ENCODE results near the gene TULP1. TPM values are rescaled to one million over a fixed set of nuclear protein-coding genes. Genes with fewer than 3 reads are reported as not detected.

Gene TULP1
- total and polyA plus RNA-seq, 2 of the 13 experiments (the other 11 are each of a cell fraction or from before 2014, with no cell fraction given): not detected

- TF ChIP-seq ZFP37 (CRISPR knock-in tag; IDR thresholded peaks at IDR 0.05; ENCODE audit: borderline replicate concordance) (peak; percentile 84; the same call in 1 of the 2 replicates), MBNL3 (CRISPR knock-in tag; conservative IDR thresholded peaks at IDR 0.05) (no peak), ZMYM4 (CRISPR knock-in tag; IDR thresholded peaks at IDR 0.05) (peak; percentile 60; the same call in 1 of the 2 replicates), MAF1 (CRISPR knock-in tag; IDR thresholded peaks at IDR 0.05; ENCODE audit: borderline replicate concordance) (0 out of 2 replicates have a peak, but pooled peaks have one; percentile 31), ZNF225 (CRISPR knock-in tag; IDR thresholded peaks at IDR 0.05) (no peak), CREBL2 (CRISPR knock-in tag; IDR thresholded peaks at IDR 0.05; ENCODE audit: borderline replicate concordance) (peak; percentile 85; the same call in 1 of the 2 replicates), ZNF3 (CRISPR knock-in tag; IDR thresholded peaks at IDR 0.05) (no peak; the same call in 1 of the 2 replicates), HBP1 (CRISPR knock-in tag; IDR thresholded peaks at IDR 0.05; ENCODE audit: low read depth) (no peak; the same call in 1 of the 2 replicates), ZNF557 (CRISPR knock-in tag; IDR thresholded peaks at IDR 0.05) (peak; percentile 97), PPARG (CRISPR knock-in tag; conservative IDR thresholded peaks at IDR 0.05) (peak; percentile 49), ZIK1 (CRISPR knock-in tag; IDR thresholded peaks at IDR 0.05; ENCODE audit: borderline replicate concordance, low read depth) (peak; percentile 69; the same call in 1 of the 2 replicates), THAP11 (CRISPR knock-in tag; IDR thresholded peaks at IDR 0.05) (peak; percentile 43; the same call in 1 of the 2 replicates), ZNF20 (CRISPR knock-in tag; IDR thresholded peaks at IDR 0.05) (0 out of 2 replicates have a peak, but pooled peaks have one; percentile 93), TAF15 (IDR thresholded peaks at IDR 0.05; ENCODE audit: low read depth, low read length, poor library complexity, severe bottlenecking) (no peak), DZIP1 (CRISPR knock-in tag; IDR thresholded peaks at IDR 0.05) (peak; percentile 98; the same call in 1 of the 2 replicates), ZBTB25 (CRISPR knock-in tag; IDR thresholded peaks at IDR 0.05) (peak; percentile 49; the same call in 1 of the 2 replicates), NFKB2 (CRISPR knock-in tag; IDR thresholded peaks at IDR 0.05; ENCODE audit: borderline replicate concordance) (peak; percentile 98), NCOR1 (IDR thresholded peaks at IDR 0.05; ENCODE audit: borderline replicate concordance, low read length) (no peak), TBL1XR1 (IDR thresholded peaks at IDR 0.05; ENCODE audit: borderline replicate concordance, low read length, partially characterized antibody) (no peak), HMGA1 (CRISPR knock-in tag; conservative IDR thresholded peaks at IDR 0.05) (no peak), ETV5 (CRISPR knock-in tag; IDR thresholded peaks at IDR 0.05; ENCODE audit: borderline replicate concordance) (peak; percentile 90), CCDC6 (CRISPR knock-in tag; IDR thresholded peaks at IDR 0.05) (peak; percentile 65; the same call in 1 of the 2 replicates), ATF7 (IDR thresholded peaks at IDR 0.05) (no peak), ATF7 (CRISPR knock-in tag; IDR thresholded peaks at IDR 0.05) (peak; percentile 57; the same call in 1 of the 2 replicates), PRMT3 (CRISPR knock-in tag; IDR thresholded peaks at IDR 0.05; ENCODE audit: borderline replicate concordance, low read depth) (0 out of 2 replicates have a peak, but pooled peaks have one; percentile 73)
Measured at GRCh38 chr6:35497571-35498421, 14.9 kb downstream of the TULP1 start (continued).
